Nephron progenitor cell (in vitro differentiated cells): ENCODE data around the gene TUBA1A.
"Not testable (repeated sequence)": the region's sequence is repeated elsewhere in the genome, so short reads cannot be mapped to it uniquely, and the experiment has no call there.

Experiments
- DNase-seq: peaks from one replicate; pipeline ENCODE4 v3.0.0; 2021
- H3K27ac Mint-ChIP-seq: 2 replicates; pipeline ENCODE4 v1.8.0; 2021; ENCODE audit warnings: mild to moderate bottlenecking, moderate library complexity, mixed read lengths
- H3K27me3 Mint-ChIP-seq: 2 replicates; pipeline ENCODE4 v1.8.0; 2021; ENCODE audit warnings: mild to moderate bottlenecking, low read depth, mixed read lengths; ENCODE audit not compliant: poor library complexity
- H3K36me3 Mint-ChIP-seq: 2 replicates; pipeline ENCODE4 v1.8.0; 2021; ENCODE audit warnings: low read depth, mixed read lengths
- H3K4me1 Mint-ChIP-seq: 2 replicates; pipeline ENCODE4 v1.8.0; 2021; ENCODE audit warnings: mixed read lengths
- H3K4me3 Mint-ChIP-seq: 2 replicates; pipeline ENCODE4 v1.8.0; 2021; ENCODE audit warnings: mild to moderate bottlenecking, moderate library complexity, mixed read lengths
- H3K9me3 Mint-ChIP-seq: 2 replicates; pipeline ENCODE4 v1.8.0; 2021; ENCODE audit warnings: mild to moderate bottlenecking, moderate library complexity, mixed read lengths
- TF ChIP-seq, protein P1 (sequence below): fragments of 200-600 bp; sonication (generic); IDR thresholded peaks from 2 replicates; pipeline ENCODE4 v1.5.0; 2021; ENCODE audit warnings: antibody characterized with exemption

The TUBA1A gene

GRCh38 chr12:49198431-49199155 is 9.7 kb upstream of the TUBA1A start:
- peaks cover 36% of the 10 kb centered on the region for H3K4me1 Mint-ChIP-seq
- H3K27ac Mint-ChIP-seq = no peak overlapping the region
- no peaks in the 10 kb centered on the region for H3K9me3 Mint-ChIP-seq
- no peak overlapping the region for H3K4me3 Mint-ChIP-seq
- no peaks in the 10 kb centered on the region for H3K36me3 Mint-ChIP-seq
- TF ChIP-seq, protein P1, sequence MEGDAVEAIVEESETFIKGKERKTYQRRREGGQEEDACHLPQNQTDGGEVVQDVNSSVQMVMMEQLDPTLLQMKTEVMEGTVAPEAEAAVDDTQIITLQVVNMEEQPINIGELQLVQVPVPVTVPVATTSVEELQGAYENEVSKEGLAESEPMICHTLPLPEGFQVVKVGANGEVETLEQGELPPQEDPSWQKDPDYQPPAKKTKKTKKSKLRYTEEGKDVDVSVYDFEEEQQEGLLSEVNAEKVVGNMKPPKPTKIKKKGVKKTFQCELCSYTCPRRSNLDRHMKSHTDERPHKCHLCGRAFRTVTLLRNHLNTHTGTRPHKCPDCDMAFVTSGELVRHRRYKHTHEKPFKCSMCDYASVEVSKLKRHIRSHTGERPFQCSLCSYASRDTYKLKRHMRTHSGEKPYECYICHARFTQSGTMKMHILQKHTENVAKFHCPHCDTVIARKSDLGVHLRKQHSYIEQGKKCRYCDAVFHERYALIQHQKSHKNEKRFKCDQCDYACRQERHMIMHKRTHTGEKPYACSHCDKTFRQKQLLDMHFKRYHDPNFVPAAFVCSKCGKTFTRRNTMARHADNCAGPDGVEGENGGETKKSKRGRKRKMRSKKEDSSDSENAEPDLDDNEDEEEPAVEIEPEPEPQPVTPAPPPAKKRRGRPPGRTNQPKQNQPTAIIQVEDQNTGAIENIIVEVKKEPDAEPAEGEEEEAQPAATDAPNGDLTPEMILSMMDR = no peak
- H3K27me3 Mint-ChIP-seq = no peaks in the 10 kb centered on the region
- no peak for DNase-seq

GRCh38 chr12:49197256-49197655 is 8.4 kb upstream of the TUBA1A start:
- Mint-ChIP-seq H3K27ac (no peak overlapping the region), H3K27me3 (peaks cover 2% of the 10 kb centered on the region), H3K9me3 (no peaks in the 10 kb centered on the region), H3K4me3 (no peak overlapping the region), H3K4me1 (peaks cover 36% of the 10 kb centered on the region), H3K36me3 (no peaks in the 10 kb centered on the region)
- DNase-seq = no peak
- TF ChIP-seq, protein P1 = no peak

DNA sequence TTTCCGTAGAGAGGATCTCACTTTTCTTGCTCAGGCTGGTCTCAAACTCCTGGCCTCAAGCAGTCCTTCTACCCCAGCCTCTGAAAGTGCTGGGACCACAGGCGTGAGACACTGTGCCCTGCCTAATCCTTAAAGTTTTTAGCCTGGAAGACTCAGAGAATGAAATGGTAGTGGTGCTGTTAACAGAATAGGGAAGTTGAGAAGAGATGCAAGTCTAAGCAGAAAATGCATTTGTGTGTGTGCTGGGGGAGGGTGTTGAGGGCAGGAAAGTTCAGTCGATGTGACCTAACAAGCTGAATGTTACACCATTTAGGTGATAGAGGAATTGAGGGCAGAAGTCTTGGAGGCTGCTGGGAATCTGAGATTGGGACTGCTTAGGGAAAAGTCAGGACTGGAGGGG is 6.9 kb upstream of the TUBA1A start:
- H3K9me3 Mint-ChIP-seq = no peaks in the 10 kb centered on the region
- H3K4me1 Mint-ChIP-seq = peaks cover 21% of the 10 kb centered on the region
- H3K27me3 Mint-ChIP-seq = peaks cover 2% of the 10 kb centered on the region
- H3K4me3 Mint-ChIP-seq = no peak overlapping the region
- no peak for DNase-seq
- peak overlapping the region; percentile 11 for H3K27ac Mint-ChIP-seq
- TF ChIP-seq, protein P1 = no peak
- H3K36me3 Mint-ChIP-seq = no peaks in the 10 kb centered on the region

GRCh38 chr12:49193746-49194145 is 4.9 kb upstream of the TUBA1A start:
- H3K9me3 Mint-ChIP-seq, H3K36me3 Mint-ChIP-seq, H3K4me3 Mint-ChIP-seq, H3K27ac Mint-ChIP-seq, H3K27me3 Mint-ChIP-seq, DNase-seq: not testable (repeated sequence)
- peaks cover 21% of the 10 kb centered on the region for H3K4me1 Mint-ChIP-seq

GRCh38 chr12:49191498-49191897 is 2.6 kb upstream of the TUBA1A start:
- not testable (repeated sequence) for DNase-seq, H3K27ac Mint-ChIP-seq, H3K4me3 Mint-ChIP-seq, H3K9me3 Mint-ChIP-seq, H3K27me3 Mint-ChIP-seq
- Mint-ChIP-seq H3K4me1 (peaks cover 31% of the 10 kb centered on the region), H3K36me3 (peaks cover 12% of the 10 kb centered on the region)

DNA sequence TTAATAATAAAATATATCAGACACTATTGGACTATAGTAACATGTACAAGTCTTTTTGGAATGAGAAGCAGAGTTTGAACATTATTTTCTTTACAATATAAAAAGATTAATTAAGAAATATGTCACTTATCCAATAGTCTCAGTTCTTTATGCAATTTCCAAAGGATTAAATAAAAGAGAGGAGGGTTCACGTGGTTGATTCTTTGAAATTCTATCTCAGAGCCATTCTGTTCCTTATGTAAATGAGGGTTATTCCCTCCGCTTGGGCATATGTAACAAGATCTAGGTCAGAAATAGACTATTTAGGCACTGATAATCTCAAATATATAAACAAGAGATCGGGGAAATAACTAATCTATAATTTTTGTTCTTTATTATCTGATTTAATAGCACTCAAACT is 2.1 kb upstream of the TUBA1A start:
- H3K9me3 Mint-ChIP-seq = no peaks in the 10 kb centered on the region
- peaks cover 34% of the 10 kb centered on the region for H3K4me1 Mint-ChIP-seq
- H3K27me3 Mint-ChIP-seq = peaks cover 2% of the 10 kb centered on the region
- TF ChIP-seq, protein P1 = no peak
- H3K36me3 Mint-ChIP-seq = peaks cover 18% of the 10 kb centered on the region
- DNase-seq = no peak
- H3K27ac Mint-ChIP-seq = no peak overlapping the region
- H3K4me3 Mint-ChIP-seq = no peak overlapping the region
